HG03196 (cell line): ENCODE data around the gene TEN1.
"Not testable (repeated sequence)": the region's sequence is repeated elsewhere in the genome, so short reads cannot be mapped to it uniquely, and the experiment has no call there.

ENCODE experiments used
- ATAC-seq: cut with Tn5 transposase; IDR thresholded peaks from one replicate; pipeline ENCODE4 v1.9.1; 2021; ENCODE audit not compliant: unreplicated experiment

TEN1 gene

GRCh38 chr17:75978938-75979704 lies at the start of gene TEN1, which contains the start of gene ACOX1:
Gene TEN1, plus strand, starts transcription at chr17:75979240. Its CDS starts 6,953 bp downstream, at chr17:75986193.
Gene ACOX1, minus strand, starts transcription at chr17:75979166. Its CDS starts 93 bp downstream, at chr17:75979073.
- peak; percentile 91 for ATAC-seq

GRCh38 chr17:75931062-75931461 lies 48.0 kb upstream of the TEN1 start:
- no peak for ATAC-seq

GRCh38 chr17:75932852-75933251 lies 46.2 kb upstream of the TEN1 start:
- no peak for ATAC-seq

GRCh38 chr17:75933808-75934207 lies 45.2 kb upstream of the TEN1 start:
- no peak for ATAC-seq

- no peak for ATAC-seq
Observed at GRCh38 chr17:75937652-75938051, 41.4 kb upstream of the TEN1 start.

- ATAC-seq = peak; percentile 94
Observed at GRCh38 chr17:75940727-75941441, 38.2 kb upstream of the TEN1 start, which contains the start of gene FBF1. Gene FBF1, minus strand, starts transcription at chr17:75941042. Its CDS starts 2,893 bp downstream, at chr17:75938149.

GRCh38 chr17:75941442-75941819 lies 37.6 kb upstream of the TEN1 start:
- no peak for ATAC-seq

- ATAC-seq = no peak
Observed at GRCh38 chr17:75942473-75942872, 36.6 kb upstream of the TEN1 start.

GRCh38 chr17:75943491-75943890 lies 35.5 kb upstream of the TEN1 start:
- ATAC-seq = no peak

GRCh38 chr17:75945211-75945610 lies 33.8 kb upstream of the TEN1 start:
- ATAC-seq = no peak

- ATAC-seq = no peak
Observed at GRCh38 chr17:75950421-75950820, 28.6 kb upstream of the TEN1 start.

- no peak for ATAC-seq
Observed at GRCh38 chr17:75950855-75951554, 28.0 kb upstream of the TEN1 start.

- no peak for ATAC-seq
Observed at GRCh38 chr17:75959051-75959838, 19.8 kb upstream of the TEN1 start.

GRCh38 chr17:75959839-75960511 lies 19.1 kb upstream of the TEN1 start:
- no peak for ATAC-seq

GRCh38 chr17:75965468-75965867 lies 13.6 kb upstream of the TEN1 start:
- ATAC-seq = no peak

GRCh38 chr17:75969044-75969443 lies 10.0 kb upstream of the TEN1 start:
- not testable (repeated sequence) for ATAC-seq

GRCh38 chr17:75970011-75970523 lies 9.0 kb upstream of the TEN1 start:
- no peak for ATAC-seq

- no peak for ATAC-seq
Observed at GRCh38 chr17:75970626-75971025, 8.4 kb upstream of the TEN1 start.

- not testable (repeated sequence) for ATAC-seq
Observed at GRCh38 chr17:75975187-75975586, 3.9 kb upstream of the TEN1 start.

- no peak for ATAC-seq
Observed at GRCh38 chr17:75975757-75976174, 3.3 kb upstream of the TEN1 start.
